Mesendoderm (in vitro differentiated cells): ENCODE results near the gene DNAH3.
"Not testable (repeated sequence)": the region's sequence is repeated elsewhere in the genome, so short reads cannot be mapped to it uniquely, and the experiment has no call there.

Experiments used
- DNase-seq: peaks from one replicate; pipeline ENCODE4 v3.0.0; 2013
- H2AK5ac ChIP-seq: 2 replicates; pipeline ENCODE4 v1.6.1; 2013; ENCODE audit warnings: low read length, inconsistent platforms
- H2BK120ac ChIP-seq: 2 replicates; pipeline ENCODE4 v1.6.1; 2013; ENCODE audit warnings: low read depth, mild to moderate bottlenecking, low read length, moderate library complexity, mixed read lengths
- H2BK15ac ChIP-seq: replicated peaks from 2 replicates; pipeline ENCODE4 v1.6.1; 2013; ENCODE audit warnings: low read depth, mild to moderate bottlenecking, moderate library complexity
- H2BK5ac ChIP-seq: 2 replicates; pipeline ENCODE4 v1.6.1; 2013; ENCODE audit warnings: low read length, inconsistent platforms
- H3K18ac ChIP-seq: 2 replicates; pipeline ENCODE4 v1.6.1; 2013; ENCODE audit warnings: mild to moderate bottlenecking, low read length, mixed read lengths
- H3K23ac ChIP-seq: one replicate; pipeline ENCODE4 v1.6.1; 2013; ENCODE audit warnings: low read length
- H3K27ac ChIP-seq: 2 replicates; pipeline ENCODE4 v1.5.1; 2013; ENCODE audit warnings: low read depth, mild to moderate bottlenecking, inconsistent platforms, low read length, moderate library complexity
- H3K27me3 ChIP-seq: 2 replicates; pipeline ENCODE4 v1.6.1; 2013; ENCODE audit warnings: low read length, control low read depth, mild to moderate bottlenecking, inconsistent platforms; ENCODE audit not compliant: insufficient read depth, poor library complexity
- H3K36me3 ChIP-seq: 2 replicates; pipeline ENCODE4 v1.6.1; 2013; ENCODE audit warnings: low read length, inconsistent platforms; ENCODE audit not compliant: control insufficient read depth, insufficient read depth
- H3K4ac ChIP-seq: one replicate; pipeline ENCODE4 v1.6.1; 2013; ENCODE audit warnings: low read depth, mild to moderate bottlenecking, low read length, moderate library complexity
- H3K4me1 ChIP-seq: 2 replicates; pipeline ENCODE4 v1.6.1; 2013; ENCODE audit warnings: low read depth, low read length, inconsistent platforms; ENCODE audit not compliant: control insufficient read depth
- H3K4me2 ChIP-seq: 2 replicates; pipeline ENCODE4 v1.6.1; 2013; ENCODE audit warnings: low read length
- H3K4me3 ChIP-seq: 2 replicates; pipeline ENCODE4 v1.5.1; 2013; ENCODE audit warnings: mild to moderate bottlenecking, low read length
- H3K56ac ChIP-seq: one replicate; pipeline ENCODE4 v1.6.1; 2013; ENCODE audit warnings: low read length
- H3K79me1 ChIP-seq: 2 replicates; pipeline ENCODE4 v1.6.1; 2013; ENCODE audit warnings: low read length, inconsistent platforms
- H3K79me2 ChIP-seq: 2 replicates; pipeline ENCODE4 v1.6.1; 2013; ENCODE audit warnings: mild to moderate bottlenecking, low read length; ENCODE audit not compliant: control insufficient read depth, insufficient read depth
- H3K9ac ChIP-seq: 2 replicates; pipeline ENCODE4 v1.6.1; 2013; ENCODE audit warnings: low read length, inconsistent platforms
- H4K5ac ChIP-seq: one replicate; pipeline ENCODE4 v1.6.1; 2013; ENCODE audit warnings: low read length
- H4K8ac ChIP-seq: one replicate; pipeline ENCODE4 v1.6.1; 2013; ENCODE audit warnings: low read depth, mild to moderate bottlenecking, control low read depth, low read length, moderate library complexity
- WGBS: extraction: QIAGEN DNeasy Blood & Tissue Kit; methylation state at CpG from one replicate; pipeline ENCODE4 v1.1.7; 2013; ENCODE audit warnings: low lambda C conversion rate, missing lambda C conversion rate; ENCODE audit not compliant: insufficient coverage; ENCODE audit errors: extremely low coverage; 5-methylcytosine and 5-hydroxymethylcytosine counted together

Gene DNAH3

DNA sequence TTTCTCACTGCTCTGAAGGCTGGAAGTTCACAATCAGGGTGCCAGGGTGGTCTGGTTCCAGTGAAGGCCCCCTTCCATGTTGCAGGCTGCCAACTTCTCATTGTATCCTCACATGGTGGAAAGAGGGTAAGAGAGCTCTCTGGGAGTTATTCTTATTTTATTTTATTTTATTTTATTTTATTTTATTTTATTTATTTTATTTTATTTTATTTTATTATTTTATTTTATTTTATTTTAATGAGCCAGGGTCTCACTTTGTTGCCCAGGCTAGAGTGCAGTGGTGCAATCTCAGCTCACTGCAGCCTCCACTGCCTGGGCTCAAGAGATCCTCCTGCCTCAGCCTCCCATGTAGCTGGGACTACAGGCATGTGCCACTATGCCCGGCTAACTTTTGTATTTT lies 5.4 kb upstream of the DNAH3 start:
- H3K4me1 ChIP-seq, H2BK5ac ChIP-seq, H3K4me2 ChIP-seq, H3K18ac ChIP-seq, DNase-seq, H3K4ac ChIP-seq, H3K79me2 ChIP-seq, H3K36me3 ChIP-seq, H3K23ac ChIP-seq, H3K9ac ChIP-seq, H4K5ac ChIP-seq, H2BK15ac ChIP-seq, H3K27ac ChIP-seq, H3K27me3 ChIP-seq, H4K8ac ChIP-seq, H3K79me1 ChIP-seq, H3K56ac ChIP-seq, H2AK5ac ChIP-seq, H2BK120ac ChIP-seq, H3K4me3 ChIP-seq: not testable (repeated sequence)
- no CpG with 5 or more reads among the region's 1 CpG for WGBS

DNA sequence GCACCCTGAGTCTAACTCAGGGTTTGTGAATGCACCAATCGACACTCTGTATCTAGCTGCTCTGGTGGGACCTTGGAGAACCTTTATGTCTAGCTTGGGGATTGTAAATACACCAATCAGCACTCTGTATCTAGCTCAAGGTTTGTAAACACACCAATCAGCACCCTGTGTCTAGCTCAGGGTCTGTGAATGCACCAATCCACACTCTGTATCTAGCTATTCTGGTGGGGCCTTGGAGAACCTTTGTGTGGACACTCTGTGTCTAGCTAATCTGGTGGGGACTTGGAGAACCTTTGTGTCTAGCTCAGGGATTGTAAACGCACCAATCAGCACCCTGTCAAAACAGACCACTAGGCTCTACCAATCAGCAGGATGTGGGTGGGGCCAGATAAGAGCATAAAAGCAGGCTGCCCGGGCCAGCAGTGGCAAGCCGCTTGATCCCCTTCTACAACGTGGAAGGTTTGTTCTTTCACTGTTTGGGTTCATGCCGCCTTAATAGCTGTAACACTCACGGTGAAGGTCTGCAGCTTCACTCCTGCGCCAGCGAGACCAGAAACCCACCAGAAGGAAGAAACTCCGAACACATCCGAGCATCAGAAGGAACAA lies 2.6 kb upstream of the DNAH3 start:
- H3K79me1 ChIP-seq, H3K4me2 ChIP-seq, DNase-seq, H3K56ac ChIP-seq, H3K36me3 ChIP-seq, H2BK5ac ChIP-seq, H4K5ac ChIP-seq, H4K8ac ChIP-seq, H3K27ac ChIP-seq, H3K4me3 ChIP-seq, H2AK5ac ChIP-seq, H2BK120ac ChIP-seq, H3K27me3 ChIP-seq, H3K79me2 ChIP-seq, H3K9ac ChIP-seq, H3K23ac ChIP-seq, H2BK15ac ChIP-seq, H3K18ac ChIP-seq, H3K4me1 ChIP-seq, H3K4ac ChIP-seq: not testable (repeated sequence)
- WGBS, result no CpG with 5 or more reads among the region's 11 CpGs

DNA sequence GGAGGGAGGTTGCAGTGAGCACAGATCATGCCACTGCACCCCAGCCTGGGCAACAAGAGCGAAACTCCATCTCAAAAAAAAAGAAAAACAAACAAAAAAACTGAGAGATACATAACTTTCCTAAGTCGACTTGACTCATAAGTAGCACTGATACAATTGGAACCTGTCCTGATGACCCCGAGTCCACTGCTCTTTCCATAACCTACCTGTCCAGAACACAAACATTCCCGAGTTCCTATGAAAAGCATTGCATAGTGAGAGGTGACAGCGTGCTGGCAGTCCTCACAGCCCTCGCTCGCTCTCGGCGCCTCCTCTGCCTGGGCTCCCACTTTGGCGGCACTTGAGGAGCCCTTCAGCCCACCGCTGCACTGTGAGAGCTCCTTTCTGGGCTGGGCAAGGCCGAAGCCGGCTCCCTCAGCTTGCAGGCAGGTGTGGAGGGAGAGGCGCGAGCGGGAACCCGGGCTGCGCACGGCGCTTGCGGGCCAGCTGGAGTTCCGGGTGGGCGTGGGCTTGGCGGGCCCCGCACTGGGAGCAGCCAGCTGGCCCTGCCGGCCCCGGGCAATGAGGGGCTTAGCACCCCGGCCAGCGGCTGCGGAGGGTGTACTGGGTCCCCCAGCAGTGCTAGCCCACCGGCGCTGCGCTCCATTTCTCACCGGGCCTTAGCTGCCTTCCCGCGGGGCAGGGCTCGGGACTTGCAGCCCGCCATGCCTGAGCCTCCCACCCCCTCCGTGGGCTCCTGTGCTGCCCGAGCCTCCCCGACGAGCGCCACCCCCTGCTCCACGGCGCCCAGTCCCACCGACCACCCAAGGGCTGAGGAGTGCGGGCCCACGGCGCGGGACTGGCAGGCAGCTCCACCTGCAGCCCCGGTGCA lies 1.7 kb upstream of the DNAH3 start:
- not testable (repeated sequence) for H3K4me1 ChIP-seq, H2BK15ac ChIP-seq, H3K23ac ChIP-seq, H3K79me1 ChIP-seq, H3K4me3 ChIP-seq, H3K27ac ChIP-seq, H2BK120ac ChIP-seq, H2AK5ac ChIP-seq, H3K4me2 ChIP-seq, H3K27me3 ChIP-seq, H2BK5ac ChIP-seq, H3K79me2 ChIP-seq, H3K4ac ChIP-seq, H3K18ac ChIP-seq, DNase-seq, H3K9ac ChIP-seq, H4K8ac ChIP-seq, H3K36me3 ChIP-seq, H4K5ac ChIP-seq
- peak overlapping the region; percentile 25 for H3K56ac ChIP-seq
- WGBS, result no CpG with 5 or more reads among the region's 51 CpGs

- H3K27me3 ChIP-seq, result no peaks in the 10 kb centered on the region
- DNase-seq, result no peak
- H3K9ac ChIP-seq, result no peak overlapping the region
- H4K5ac ChIP-seq, result no peak overlapping the region
- no CpG with 5 or more reads among the region's 5 CpGs for WGBS
- H3K56ac ChIP-seq, result no peak overlapping the region
- H3K18ac ChIP-seq, result no peak overlapping the region
- no peak overlapping the region for H3K4me2 ChIP-seq
- H2BK5ac ChIP-seq, result no peak overlapping the region
- no peak overlapping the region for H2BK120ac ChIP-seq
- no peaks in the 10 kb centered on the region for H3K36me3 ChIP-seq
- no peak overlapping the region for H2BK15ac ChIP-seq
- H2AK5ac ChIP-seq, result no peak overlapping the region
- no peaks in the 10 kb centered on the region for H3K79me2 ChIP-seq
- H3K23ac ChIP-seq, result no peak overlapping the region
- no peak overlapping the region for H3K27ac ChIP-seq
- no peaks in the 10 kb centered on the region for H3K4me1 ChIP-seq
- H3K4me3 ChIP-seq, result no peak overlapping the region
- H3K79me1 ChIP-seq, result no peaks in the 10 kb centered on the region
- H4K8ac ChIP-seq, result no peak overlapping the region
- H3K4ac ChIP-seq, result no peak overlapping the region
Measured at GRCh38 chr16:21145738-21146137, 4.9 kb downstream of the DNAH3 start.

GRCh38 chr16:21134053-21134452 lies 16.6 kb downstream of the DNAH3 start:
- Histone ChIP-seq H3K4me2 (no peak overlapping the region), H2BK15ac (no peak overlapping the region), H4K5ac (no peak overlapping the region), H2AK5ac (no peak overlapping the region), H3K23ac (no peak overlapping the region), H3K79me2 (no peaks in the 10 kb centered on the region), H3K27me3 (no peaks in the 10 kb centered on the region), H3K27ac (no peak overlapping the region), H3K4ac (no peak overlapping the region), H3K36me3 (no peaks in the 10 kb centered on the region), H4K8ac (no peak overlapping the region), H2BK120ac (no peak overlapping the region), H3K9ac (no peak overlapping the region), H3K56ac (no peak overlapping the region), H3K18ac (no peak overlapping the region), H3K79me1 (no peaks in the 10 kb centered on the region), H3K4me1 (no peaks in the 10 kb centered on the region), H3K4me3 (no peak overlapping the region), H2BK5ac (no peak overlapping the region)
- no peak for DNase-seq
- whole genome bisulfite sequencing, result no CpG with 5 or more reads among the region's 8 CpGs
